Stimulated activated CD8-positive, alpha-beta memory T cell treated with anti-CD3 and anti-CD28 coated beads, Interleukin-12 subunit alpha, Interleukin-12 subunit beta, amount 100 ng/mL, for 24 hours (primary cell): Measurements from ENCODE around the gene LURAP1L.

Experiments used
- DNase-seq: peaks from one replicate; pipeline ENCODE4 v3.0.0-alpha.2; 2020; ENCODE audit errors: extremely low read depth

LURAP1L gene

DNA sequence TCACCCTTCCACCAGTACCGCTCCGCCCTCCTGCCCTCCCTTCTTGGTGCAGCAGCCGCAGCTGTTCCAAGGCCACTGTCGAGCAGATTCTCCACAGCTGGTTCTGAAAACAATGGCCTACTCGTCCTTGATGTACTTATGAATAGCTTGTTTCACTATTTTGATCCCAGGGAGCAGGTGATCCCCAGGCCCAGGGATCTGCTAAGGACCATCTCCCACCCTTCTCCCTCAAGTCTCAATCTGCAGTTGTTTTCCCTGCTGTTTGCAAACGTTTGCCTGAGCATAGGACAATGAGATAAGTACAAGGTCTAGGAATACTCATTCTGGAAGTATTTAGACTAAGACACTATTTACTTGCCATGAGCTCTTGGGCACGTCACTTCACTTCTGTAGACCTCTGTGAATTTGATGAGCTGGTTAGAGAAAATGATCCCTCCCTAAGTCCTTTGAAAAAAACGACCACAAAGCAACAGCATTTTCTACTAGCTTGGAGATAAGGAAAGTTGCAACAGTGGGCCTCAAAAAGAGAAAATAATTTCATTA lies 1.8 kb downstream of the LURAP1L start:
- no peak for DNase-seq

DNA sequence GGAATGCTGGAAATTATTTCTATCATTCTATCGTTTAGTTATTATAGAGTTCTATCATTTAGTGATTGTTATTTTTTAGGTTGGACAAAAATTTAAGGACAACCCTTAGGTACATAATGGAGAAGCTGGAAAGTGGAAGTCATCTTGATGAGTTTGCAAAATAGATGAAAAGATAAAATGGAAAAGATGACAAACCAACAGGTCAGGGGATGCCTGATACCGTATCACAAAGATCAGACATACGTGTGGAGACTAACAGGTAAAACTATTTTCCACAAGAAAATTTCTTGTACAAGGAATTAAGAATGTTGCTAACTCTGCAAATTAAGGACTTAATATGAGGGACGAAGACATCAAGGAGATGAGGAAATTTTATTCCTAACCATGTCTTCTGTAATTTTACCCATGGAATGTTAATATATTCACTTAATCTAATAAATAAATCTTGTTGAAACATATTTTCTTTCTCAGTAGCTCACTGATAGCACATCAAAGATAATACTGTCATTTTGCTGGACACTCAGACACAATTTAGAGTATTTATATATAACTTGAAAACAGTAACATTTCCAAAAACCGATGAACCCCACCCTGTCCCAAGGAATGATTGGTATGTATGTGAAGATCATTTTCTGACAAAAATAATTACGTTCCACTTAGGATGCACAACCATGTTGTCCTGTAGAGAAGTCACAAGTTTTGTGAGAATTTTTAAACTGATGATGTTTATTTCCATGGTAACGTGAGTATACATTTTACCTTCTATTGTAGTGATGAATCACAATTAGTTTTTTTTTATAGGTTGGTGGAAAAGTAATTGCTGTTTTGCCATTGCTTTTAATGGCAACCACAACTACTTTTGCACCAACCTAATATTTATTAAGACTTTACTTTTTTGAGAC lies 2.6 kb downstream of the LURAP1L start:
- no peak for DNase-seq

DNA sequence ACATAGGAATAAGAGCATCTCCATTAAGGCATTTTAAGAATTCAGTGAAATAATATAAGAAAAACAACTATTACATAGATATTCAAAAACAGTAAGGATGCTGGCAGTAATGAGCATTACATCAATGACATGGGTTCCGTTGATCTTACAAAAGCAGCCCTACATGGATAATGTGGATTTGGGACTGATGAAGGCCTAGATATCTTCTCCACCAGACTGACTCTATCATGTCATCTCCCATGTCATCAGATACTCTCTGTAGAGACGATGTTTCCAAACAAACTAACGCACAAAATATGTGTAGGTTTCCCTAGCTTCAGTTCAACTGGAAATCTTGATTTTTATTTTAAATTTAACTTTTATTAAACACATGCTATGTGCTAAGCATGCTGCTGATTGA lies 3.6 kb downstream of the LURAP1L start:
- DNase-seq: no peak

DNA sequence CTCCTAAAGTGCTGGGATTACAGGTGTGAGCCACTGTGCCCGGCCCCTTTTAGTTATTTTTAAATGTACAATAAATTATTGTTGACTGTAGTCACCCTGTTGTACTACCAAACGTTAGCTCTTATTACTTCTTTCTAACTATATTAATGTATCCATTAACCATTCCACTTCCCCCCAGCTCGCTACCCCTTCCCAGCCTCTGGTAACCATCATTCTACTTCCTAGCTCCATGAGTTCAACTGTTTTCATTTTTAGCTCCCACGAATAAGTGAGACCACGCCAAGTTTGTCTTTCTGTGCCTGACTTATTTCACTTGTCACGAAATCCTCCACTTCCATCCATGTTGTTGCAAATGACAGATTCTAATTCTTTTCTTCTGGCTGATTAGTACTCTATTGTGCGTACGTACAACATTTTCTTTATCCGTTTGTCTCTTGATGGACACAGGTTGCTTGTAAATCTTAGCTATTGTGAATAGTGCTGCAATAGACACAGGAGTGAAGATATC lies 6.5 kb downstream of the LURAP1L start:
- DNase-seq: no peak

DNA sequence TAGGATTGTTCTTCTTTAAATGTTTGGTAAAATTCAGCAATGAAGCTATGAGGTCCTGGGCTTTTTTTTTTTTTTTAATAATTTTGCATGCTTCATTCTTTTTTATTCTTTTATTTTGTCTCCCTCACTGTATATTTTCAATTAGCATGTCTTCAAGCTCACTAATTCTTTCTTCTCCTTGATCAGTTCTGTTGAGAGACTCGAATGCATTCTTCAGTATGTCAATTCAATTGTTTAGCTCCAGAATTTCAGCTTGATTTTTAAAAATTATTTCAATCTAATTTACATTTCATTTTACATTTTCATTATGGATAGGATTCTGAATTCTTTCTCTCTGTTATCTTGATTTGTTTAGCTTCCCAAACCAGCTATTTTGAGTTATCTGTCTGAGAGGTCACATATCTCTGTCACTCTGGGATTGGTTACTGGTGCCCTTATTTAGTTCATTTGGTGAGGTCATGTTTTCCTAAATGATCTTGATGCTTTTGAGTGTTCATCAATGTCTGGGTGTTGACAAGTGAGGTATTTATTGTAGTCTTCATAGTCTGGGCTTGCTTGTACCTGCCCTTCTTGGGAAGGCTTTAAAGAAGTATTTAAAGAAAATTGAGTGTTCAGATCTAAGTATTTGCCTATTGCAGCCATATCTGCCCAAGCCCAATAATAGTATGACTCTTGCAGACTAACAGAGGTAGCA lies 9.1 kb downstream of the LURAP1L start:
- no peak for DNase-seq

DNA sequence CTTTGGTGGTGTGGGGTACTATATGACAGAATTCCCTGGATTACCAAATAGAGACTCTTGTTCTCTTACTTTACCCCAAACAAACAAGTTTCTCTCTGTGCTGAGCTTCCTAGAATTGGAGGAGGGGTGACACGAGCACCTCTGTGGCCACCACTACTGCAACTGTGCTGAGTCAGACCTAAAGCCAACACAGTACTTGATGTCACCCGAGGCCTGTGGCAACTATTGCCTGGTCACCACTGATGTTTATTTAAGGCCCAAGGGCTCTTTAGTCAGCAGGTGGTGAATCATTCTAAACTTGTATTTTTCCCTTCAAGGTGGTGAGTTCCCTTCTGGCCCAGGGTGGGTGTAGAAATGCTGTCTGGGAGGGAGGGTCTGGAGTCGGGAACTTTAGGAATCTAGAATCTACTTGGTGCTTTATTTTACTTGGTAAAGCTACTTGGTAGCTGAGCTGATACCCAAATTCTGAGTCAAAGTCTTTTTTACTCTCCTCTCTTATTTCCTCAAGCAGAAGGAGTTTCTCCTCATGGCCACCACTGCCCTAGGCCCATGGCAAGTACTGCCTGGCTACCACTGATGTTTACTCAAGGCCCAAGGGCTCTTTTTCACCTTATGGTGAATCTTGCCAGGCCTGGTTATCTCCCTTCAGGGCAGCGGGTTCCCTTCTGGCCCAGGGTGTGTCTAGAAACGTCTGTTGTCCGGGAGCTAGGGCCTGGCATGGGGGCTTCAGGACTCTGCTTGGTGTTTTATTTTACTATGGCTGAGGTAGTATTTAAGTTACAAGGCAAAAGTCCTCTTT lies 9.8 kb downstream of the LURAP1L start:
- DNase-seq: no peak

DNA sequence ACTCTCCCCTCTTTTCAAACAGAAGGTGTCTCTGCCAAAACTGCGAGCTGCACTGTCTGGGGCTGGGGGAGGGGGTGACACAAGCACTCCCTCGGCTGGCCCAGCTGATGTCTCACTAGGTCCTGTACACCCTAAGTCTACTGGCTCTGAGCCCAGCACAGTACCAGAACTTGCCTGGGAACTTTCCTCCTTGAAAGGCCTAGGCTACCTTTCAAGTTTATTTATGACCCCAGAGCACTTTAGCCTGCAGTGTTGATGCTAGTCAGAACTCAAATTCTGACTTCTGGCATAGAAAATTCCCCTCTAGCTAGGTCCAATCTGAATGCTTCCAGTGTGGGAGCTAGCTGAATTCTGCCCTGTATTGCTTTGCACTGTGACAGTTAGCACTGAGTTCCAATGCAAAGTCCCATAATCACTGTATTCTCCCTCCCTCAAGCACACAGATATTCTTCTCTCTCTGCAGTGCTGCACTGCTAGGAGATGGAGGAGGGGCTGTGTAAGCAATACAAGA lies 10.5 kb downstream of the LURAP1L start:
- no peak for DNase-seq

DNA sequence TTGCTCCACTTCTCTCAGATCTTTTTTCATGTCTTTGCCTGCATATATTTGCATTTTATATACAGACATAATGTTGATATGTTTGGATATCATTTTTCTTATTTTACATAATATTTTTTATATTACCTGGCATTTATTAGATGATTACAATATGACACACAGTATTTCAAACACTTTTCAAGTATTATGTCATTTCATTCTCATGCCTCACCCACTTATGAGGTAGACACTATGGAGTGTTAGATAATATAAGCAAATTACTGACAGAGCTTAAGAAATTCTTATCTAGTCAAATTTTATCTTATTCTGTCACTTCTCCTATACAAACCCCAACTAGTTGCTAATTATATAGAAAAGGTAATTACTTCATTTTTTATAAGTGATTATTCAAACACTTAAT lies 11.1 kb downstream of the LURAP1L start:
- no peak for DNase-seq

DNA sequence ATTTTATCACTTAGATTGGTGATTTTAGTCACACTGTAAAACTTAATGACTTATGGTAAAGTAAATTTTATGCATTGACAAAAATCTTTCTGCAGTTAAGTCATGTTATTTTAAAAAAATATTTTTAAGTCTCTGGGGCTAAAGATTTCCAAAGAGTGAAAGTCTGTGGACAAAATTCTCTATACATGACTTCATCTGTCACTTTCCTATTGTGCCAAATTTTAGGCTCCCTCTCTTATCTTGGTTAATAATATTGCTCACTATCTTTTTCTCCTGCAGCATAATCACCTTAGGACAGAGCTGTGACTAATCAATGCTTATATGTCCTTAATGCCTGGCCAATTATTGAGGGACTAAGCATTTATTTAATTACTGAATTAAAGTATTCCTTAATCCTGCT lies 15.2 kb downstream of the LURAP1L start:
- no peak for DNase-seq

DNA sequence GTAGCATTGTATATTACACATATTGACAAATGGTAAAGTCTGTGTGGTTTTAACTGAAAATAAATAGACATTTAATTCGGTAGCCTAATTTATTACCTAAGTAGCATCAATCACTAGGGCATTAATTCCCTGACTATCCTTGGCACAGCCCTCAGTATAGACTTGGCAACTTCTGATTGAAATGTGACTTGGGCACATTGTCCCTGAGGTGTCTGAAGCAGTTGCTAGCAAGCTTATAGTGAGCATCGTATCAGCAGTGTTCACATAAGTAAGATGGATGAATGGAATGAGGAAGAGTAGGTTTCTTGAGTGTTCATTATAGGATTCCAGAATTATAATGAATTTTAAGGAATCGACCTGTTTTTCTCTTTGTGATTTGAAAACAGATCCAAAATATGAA lies 16.1 kb downstream of the LURAP1L start:
- DNase-seq: no peak

DNA sequence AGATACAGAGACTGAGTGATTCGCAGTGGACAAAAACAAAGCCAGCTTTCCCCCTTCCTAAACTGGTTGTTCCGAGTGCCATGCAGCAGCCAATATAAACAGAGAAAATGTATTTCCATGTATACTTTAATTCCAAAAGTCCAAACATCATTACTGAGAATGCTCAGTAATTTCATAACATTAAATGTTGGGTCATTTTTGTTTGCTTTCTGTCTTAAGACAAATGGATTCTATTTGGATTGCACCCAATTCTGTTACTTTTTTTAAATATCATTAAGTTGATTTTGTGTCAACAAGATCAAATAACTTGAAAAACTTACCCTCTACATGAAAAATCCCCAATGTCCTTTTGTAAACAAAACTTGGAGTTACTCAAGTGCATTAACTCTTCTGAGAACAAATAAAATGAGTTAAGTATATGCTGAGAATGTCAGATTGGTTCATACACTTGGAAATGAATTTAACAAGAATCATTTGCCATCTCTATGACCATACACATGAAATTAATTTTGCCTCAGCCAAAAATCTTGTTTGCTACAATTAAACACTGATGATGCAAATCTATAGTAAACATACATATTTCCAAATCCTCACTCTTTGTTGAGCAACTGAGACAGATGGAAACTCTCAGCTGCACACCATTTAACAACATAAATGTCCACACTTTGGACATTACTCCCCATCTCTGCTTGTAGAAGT lies 19.4 kb downstream of the LURAP1L start:
- DNase-seq: no peak

DNA sequence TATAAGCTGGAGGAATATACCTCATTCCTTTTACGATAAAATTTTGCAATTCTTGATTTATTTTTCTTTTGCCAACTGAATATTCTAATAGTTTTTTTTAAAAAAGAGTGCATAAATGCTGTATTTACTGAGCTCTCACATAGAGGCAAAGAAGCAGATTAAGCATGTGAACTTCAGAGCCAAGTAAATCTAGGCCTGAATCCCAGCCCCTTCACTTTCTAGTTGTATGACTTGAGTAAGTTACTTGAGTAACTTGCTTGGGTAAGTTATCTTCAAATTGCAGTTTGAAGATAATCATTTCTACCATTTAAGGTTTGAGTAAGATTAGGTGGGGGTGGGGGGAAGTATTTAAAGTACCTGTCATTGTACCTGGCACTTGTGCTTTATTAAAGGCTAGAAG lies 21.8 kb downstream of the LURAP1L start:
- no peak for DNase-seq

DNA sequence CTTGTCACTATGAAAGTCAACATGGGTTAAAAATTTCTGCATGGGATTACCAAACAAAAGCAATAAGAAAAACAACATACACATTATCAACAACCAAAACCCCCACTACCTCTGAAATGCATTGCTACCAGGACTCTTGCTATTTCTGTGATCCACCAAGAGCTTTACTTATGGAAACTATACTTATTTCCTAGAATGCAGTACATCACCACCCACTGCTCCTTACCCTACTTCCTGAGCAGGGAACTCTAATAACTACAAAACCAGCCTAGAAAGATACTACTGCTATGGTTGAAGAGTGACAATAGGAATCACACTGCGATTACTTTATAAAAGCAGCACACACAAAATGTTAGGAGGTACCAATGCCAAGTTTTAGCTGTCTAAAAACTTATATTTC lies 22.2 kb downstream of the LURAP1L start:
- DNase-seq: no peak

DNA sequence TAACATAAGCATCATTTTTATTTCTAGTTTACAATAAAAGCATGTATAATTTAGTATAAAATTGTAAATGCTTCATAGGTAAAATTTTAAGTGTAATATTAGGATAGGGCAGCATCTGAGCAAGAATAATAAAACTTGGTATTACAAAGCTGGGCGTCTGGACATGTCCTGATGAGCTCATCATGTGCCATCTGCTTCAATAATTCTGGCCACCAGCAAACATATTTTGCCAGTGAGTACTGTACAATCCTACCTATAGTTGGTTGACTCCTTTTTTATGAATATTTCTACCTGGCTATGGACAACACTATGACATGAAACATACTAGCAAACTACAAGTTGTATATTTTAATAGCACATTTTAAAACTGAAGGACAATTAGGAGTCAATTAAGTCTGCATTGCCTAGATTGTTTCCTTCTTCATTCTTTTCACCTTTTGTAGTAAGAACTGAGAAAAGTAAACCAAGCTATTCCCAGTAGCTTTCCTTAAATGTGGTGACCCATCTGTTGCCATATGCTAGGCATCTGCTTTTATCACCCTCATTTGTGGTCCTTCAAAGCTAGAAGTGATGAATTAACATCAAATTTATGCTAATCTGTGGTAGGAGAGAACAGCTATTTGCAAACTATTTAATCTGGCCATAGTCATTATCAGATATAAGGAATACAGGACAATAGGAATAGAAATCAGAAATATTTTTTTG lies 23.4 kb downstream of the LURAP1L start:
- no peak for DNase-seq

DNA sequence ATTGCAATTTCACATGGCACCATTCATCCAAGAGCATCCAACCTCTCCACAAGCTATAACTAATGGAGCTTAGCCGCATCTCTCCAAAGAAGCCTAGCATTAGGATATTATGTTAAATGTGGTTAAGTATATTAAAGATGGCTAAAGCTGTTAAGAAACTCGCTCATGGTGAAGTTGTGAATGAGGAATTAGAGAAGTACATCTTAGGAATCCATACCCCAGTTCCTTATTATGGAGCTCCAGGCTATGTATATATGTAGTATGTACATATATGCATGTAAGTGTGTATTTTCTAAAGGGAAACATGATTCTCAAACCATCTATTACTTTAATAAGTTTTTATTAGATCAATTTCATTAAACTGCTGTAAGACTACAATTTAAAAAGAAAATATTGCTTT lies 26.4 kb downstream of the LURAP1L start:
- DNase-seq: no peak

DNA sequence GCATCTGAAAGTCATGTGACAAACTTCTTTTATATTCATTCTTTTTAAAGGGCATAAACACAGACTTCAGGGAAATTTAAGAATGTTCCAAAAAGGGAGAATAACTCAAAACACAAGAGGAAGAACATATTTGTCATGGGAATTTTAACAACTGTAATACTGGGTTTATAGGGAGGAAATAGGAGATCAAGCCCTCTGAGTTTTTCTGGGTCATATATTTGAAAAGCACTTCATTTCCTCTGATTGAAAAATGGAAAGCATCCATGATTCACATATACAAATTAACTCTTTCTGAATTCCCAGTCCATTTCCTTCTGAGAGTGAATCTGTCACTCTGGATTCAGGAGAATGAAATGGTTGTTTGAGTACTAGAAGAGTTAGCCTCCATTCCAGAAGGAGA lies 26.8 kb downstream of the LURAP1L start:
- no peak for DNase-seq

DNA sequence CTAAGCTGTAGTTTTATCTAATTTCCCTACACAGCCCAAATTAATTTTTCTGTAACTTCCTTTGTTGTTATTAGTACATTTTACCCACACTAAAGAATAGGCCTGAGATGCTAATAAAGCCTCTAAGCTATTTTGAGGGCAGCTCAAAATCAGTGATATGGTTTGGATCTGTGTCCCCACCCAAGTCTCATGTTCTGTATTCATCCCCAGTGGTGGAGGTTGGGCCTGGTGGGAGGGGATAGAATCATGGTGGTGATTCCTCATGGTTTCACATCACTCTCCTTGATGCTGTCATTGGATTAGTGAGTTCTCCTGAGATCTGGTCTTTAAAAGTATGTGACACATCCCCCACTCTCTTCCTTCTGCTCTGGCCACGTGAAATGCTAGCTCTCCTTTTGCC lies 27.3 kb downstream of the LURAP1L start:
- DNase-seq: no peak

DNA sequence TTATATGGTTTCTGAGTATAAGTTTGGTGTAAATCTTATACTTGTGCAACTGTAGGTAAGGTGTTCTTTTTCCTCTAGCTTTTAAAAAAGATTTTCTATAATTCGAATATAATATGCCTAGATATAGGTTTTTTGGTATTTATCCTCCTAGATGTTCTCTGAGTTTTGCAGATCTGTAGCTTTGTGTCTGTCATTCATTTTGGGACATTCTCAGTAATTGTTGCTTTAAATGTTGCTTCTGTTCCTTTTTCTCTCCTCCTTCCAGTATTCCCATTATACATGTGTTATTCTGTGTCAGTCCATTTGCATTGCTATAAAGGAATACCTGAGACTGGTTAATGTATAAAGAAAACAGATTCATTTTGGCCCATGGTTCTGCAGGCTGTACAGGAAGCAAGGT lies 33.7 kb downstream of the LURAP1L start:
- DNase-seq: no peak

DNA sequence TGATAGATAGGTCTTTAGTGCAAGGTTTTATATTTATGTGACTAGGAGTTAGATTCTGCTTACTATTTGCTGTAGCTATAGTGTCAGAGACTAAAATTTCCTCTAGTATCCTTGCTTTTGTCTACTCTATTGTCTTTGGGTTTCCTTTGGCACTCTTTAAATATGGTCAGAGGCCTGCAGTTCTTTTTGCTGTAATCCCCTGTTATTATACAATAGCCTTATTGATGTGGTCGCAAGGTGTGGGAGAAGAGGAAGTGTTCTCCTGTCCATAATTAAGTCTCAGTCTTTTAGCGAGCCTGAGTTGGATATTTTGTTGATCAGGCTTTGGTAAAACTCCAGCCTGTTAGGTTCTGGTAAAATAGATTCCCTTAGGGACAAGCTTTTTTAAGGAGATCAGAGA lies 34.9 kb downstream of the LURAP1L start:
- DNase-seq: no peak

DNA sequence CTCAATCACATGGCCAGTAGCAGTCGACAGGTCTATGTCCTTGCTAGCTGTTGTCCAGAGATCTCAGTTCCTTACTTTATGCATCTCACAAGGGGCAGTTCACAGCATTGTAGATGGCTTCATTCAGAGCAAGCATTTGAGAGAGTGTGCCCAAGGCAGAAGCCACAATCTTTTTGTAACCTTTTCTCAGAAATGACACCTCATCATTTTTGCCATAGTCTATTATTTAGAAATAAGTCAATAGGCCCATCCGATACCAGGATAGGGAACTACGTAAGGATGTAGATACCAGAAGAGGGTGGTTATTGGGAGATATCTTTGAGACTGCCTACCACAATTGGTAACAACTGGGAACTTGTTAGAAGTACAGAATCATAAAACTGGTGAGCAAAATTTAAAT lies 37.1 kb downstream of the LURAP1L start:
- DNase-seq: no peak

DNA sequence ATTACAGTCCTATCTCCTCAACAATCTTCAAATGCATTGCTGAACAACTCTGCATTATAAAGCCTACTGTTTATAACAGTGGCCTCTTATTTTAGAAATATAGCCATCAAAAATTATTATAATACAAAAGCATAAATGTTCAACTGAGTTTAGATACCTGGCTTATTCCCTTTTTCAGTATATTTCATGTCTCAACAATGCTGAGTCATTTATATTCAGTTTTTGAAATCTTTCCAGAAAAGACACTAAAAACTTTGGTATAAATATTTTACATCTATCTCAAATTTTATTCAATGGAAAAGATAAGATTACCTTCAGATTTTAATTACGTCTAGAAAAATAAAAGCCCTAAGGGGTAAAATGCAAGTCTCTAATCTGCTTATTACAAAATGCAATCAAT lies 37.9 kb downstream of the LURAP1L start:
- DNase-seq: no peak
